Neutrophil (primary cell): ENCODE results near the gene REEP6.

Source experiments
- H3K27ac ChIP-seq: fragments of 200-600 bp; sonication (generic); 2 replicates; pipeline ENCODE4 v1.5.1; 2016; ENCODE audit warnings: mild to moderate bottlenecking, moderate library complexity
- H3K27me3 ChIP-seq: fragments of 200-600 bp; sonication (generic); 2 replicates; pipeline ENCODE4 v1.6.0; 2016; ENCODE audit warnings: mild to moderate bottlenecking
- H3K36me3 ChIP-seq: fragments of 200-600 bp; sonication (generic); 2 replicates; pipeline ENCODE4 v1.5.1; 2017
- H3K4me1 ChIP-seq, 2 experiments: fragments of 200-600 bp in 1 of 2; sonication (generic) in 1 of 2; 1 replicate in 1 of 2; 2 replicates in 1 of 2; pipeline versions ENCODE4 v1.5.1 to v1.6.1; 2013 to 2016; ENCODE audit warnings: low read depth in 1 of 2, low read length in 1 of 2, mild to moderate bottlenecking in 1 of 2, moderate library complexity in 1 of 2; ENCODE audit not compliant: control insufficient read depth in 1 of 2, insufficient read depth in 1 of 2
- H3K4me3 ChIP-seq, 2 experiments: fragments of 200-600 bp in 1 of 2; sonication (generic) in 1 of 2; 1 replicate in 1 of 2; 2 replicates in 1 of 2; pipeline ENCODE4 v1.5.1; 2013 to 2016; ENCODE audit warnings: low read depth in 1 of 2, low read length in 1 of 2, mild to moderate bottlenecking in 1 of 2, moderate library complexity in 1 of 2
- H3K9me3 ChIP-seq: fragments of 200-600 bp; sonication (generic); 2 replicates; pipeline ENCODE4 v1.5.1; 2016
- CTCF ChIP-seq: fragments of 200-600 bp; sonication (generic); IDR thresholded peaks from 2 replicates; pipeline ENCODE4 v1.5.1; 2016; ENCODE audit warnings: antibody characterized with exemption

The REEP6 gene

GRCh38 chr19:1503925-1504773 lies 13.2 kb downstream of the REEP6 start:
- no peak overlapping the region for H3K4me3 ChIP-seq
- no peaks in the 10 kb centered on the region for H3K36me3 ChIP-seq
- peaks cover 4% of the 10 kb centered on the region for H3K9me3 ChIP-seq
- H3K4me1 ChIP-seq, result peaks cover 4 to 10% of the 10 kb centered on the region in 2 experiments
- no peak overlapping the region for H3K27ac ChIP-seq
- peaks cover 81% of the 10 kb centered on the region for H3K27me3 ChIP-seq
- TF ChIP-seq CTCF, result no peak

- Histone ChIP-seq H3K27me3 (peaks cover 90% of the 10 kb centered on the region), H3K27ac (no peak overlapping the region), H3K36me3 (no peaks in the 10 kb centered on the region), H3K9me3 (peaks cover 4% of the 10 kb centered on the region), H3K4me1 (peaks cover 4 to 10% of the 10 kb centered on the region in 2 experiments), H3K4me3 (no peak overlapping the region)
- TF ChIP-seq CTCF, result no peak
These were observed 14.0 kb downstream of the REEP6 start for GRCh38 chr19:1505012-1505411.

- Histone ChIP-seq H3K27ac (no peak overlapping the region), H3K9me3 (peaks cover 4% of the 10 kb centered on the region), H3K4me3 (no peak overlapping the region), H3K27me3 (peaks cover 98% of the 10 kb centered on the region), H3K4me1 (peaks cover 4 to 10% of the 10 kb centered on the region in 2 experiments), H3K36me3 (no peaks in the 10 kb centered on the region)
- TF ChIP-seq CTCF, result no peak
These were observed 15.3 kb downstream of the REEP6 start for GRCh38 chr19:1505991-1506881.

- H3K4me3 ChIP-seq, result no peak overlapping the region
- no peak overlapping the region for H3K27ac ChIP-seq
- no peak for TF ChIP-seq CTCF
- peaks cover 4 to 10% of the 10 kb centered on the region in 2 experiments for H3K4me1 ChIP-seq
- H3K36me3 ChIP-seq, result no peaks in the 10 kb centered on the region
- peaks cover 4% of the 10 kb centered on the region for H3K9me3 ChIP-seq
- H3K27me3 ChIP-seq, result peaks cover 98% of the 10 kb centered on the region
These were observed 16.2 kb downstream of the REEP6 start for GRCh38 chr19:1507192-1507660.

GRCh38 chr19:1507763-1508506 lies 17.0 kb downstream of the REEP6 start:
- Histone ChIP-seq H3K4me1 (peaks cover 7 to 10% of the 10 kb centered on the region in 2 experiments), H3K9me3 (peaks cover 4% of the 10 kb centered on the region), H3K36me3 (no peaks in the 10 kb centered on the region), H3K27me3 (peaks cover 98% of the 10 kb centered on the region), H3K4me3 (peak overlapping the region; percentile 28 to 54), H3K27ac (no peak overlapping the region)
- no peak for TF ChIP-seq CTCF
